IPS-18a (cell line): ENCODE measurements around the gene SEC22C.

Experiments
- H3K27ac ChIP-seq: one replicate; pipeline ENCODE4 v1.5.1; 2013; ENCODE audit warnings: low read length
- H3K27me3 ChIP-seq: one replicate; pipeline ENCODE4 v1.6.1; 2013; ENCODE audit warnings: mild to moderate bottlenecking, low read length; ENCODE audit not compliant: control insufficient read depth, insufficient read depth
- H3K36me3 ChIP-seq: one replicate; pipeline ENCODE4 v1.6.1; 2013; ENCODE audit warnings: low read depth, low read length; ENCODE audit not compliant: control insufficient read depth
- H3K4me1 ChIP-seq: one replicate; pipeline ENCODE4 v1.6.1; 2013; ENCODE audit warnings: low read depth, low read length; ENCODE audit not compliant: control insufficient read depth
- H3K4me3 ChIP-seq: one replicate; pipeline ENCODE4 v1.5.1; 2013; ENCODE audit warnings: low read length
- H3K9ac ChIP-seq: one replicate; pipeline ENCODE4 v1.6.1; 2013; ENCODE audit warnings: mild to moderate bottlenecking, low read length, moderate library complexity
- H3K9me3 ChIP-seq: one replicate; pipeline ENCODE4 v1.6.1; 2013; ENCODE audit warnings: low read depth, low read length; ENCODE audit not compliant: control insufficient read depth

The SEC22C gene

DNA sequence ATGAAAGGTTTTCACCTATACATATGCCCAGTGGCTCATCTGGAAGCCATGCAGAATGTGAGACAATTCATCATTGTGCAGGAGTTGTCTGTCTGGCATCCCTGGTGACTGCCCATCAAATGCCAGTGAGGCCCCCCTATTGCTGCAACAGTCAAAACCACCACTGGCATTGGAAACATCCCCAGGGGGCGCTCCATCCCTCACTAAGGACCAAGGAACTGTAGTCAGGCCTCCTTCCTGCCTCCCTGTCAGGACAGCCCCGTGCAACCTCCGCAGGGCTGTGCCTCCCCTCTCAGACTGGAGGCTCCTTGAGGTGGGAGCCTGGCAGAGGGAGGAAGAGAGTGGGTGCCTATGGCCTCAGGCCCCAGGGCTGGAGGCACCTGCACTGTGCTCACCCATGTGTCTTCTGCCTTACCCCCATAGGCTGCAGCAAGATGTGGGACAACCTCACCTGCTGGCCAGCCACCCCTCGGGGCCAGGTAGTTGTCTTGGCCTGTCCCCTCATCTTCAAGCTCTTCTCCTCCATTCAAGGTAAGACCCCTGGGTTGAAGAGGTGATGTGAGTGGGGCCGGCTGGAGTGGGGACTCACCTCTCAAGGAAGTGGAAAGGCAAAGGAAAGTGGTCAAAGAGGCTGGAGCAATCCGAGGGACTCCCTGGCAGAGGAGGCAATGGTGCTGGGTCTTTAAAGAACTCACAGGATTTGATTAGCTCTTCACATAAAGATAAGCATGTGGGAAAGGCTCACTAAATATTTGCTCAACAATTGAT, 62.8 kb downstream of the SEC22C start:
- H3K27ac ChIP-seq: no peak overlapping the region
- H3K4me3 ChIP-seq: no peak overlapping the region
- H3K9ac ChIP-seq: no peak overlapping the region
- no peaks in the 10 kb centered on the region for H3K36me3 ChIP-seq
- H3K9me3 ChIP-seq: no peaks in the 10 kb centered on the region
- H3K4me1 ChIP-seq: no peaks in the 10 kb centered on the region
- no peaks in the 10 kb centered on the region for H3K27me3 ChIP-seq

DNA sequence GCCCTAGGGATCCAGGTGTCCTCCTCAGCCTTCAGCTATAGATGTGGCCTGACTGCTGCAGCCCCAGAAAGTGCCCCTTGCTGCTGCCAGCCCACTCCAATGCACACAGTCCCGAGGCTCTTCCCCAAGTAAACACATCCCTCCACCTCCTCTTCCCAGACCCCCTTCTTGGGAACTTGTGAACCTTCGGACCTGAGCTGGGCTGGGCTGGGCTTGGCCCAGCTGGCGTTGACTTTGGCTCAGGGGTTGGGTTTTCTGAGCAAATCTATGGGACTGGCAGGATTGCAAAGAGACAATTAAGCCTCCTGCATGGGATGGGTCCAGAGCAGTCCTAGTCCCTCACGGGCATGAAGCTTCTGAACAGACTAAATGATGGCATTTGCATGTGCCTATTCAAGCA, 64.7 kb downstream of the SEC22C start:
- H3K4me1 ChIP-seq: no peaks in the 10 kb centered on the region
- no peaks in the 10 kb centered on the region for H3K36me3 ChIP-seq
- H3K27me3 ChIP-seq: no peaks in the 10 kb centered on the region
- H3K9me3 ChIP-seq: no peaks in the 10 kb centered on the region
- H3K4me3 ChIP-seq: no peak overlapping the region
- no peak overlapping the region for H3K27ac ChIP-seq
- no peak overlapping the region for H3K9ac ChIP-seq

DNA sequence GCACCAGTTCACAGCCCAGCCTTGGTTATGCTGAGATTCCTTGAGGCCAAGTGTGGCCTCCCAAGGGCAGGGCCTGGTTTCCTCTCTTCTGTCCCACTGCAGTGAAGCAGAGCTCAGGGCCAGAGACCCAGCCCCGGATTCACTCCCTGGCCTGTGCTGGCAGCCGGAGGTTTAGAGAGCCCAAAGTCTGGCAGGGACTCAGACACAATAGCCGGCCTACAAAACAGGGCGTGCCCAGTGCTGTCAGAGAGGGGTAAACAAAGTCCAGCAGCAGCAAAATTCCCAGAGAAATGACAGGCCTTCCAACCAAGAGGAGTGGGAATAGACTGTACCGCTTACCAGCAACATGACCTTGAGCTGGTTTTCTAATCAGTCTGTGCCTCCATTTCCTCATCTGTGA, 65.3 kb downstream of the SEC22C start:
- Histone ChIP-seq H3K4me3 (no peak overlapping the region), H3K27ac (no peak overlapping the region), H3K36me3 (no peaks in the 10 kb centered on the region), H3K9ac (no peak overlapping the region), H3K4me1 (no peaks in the 10 kb centered on the region), H3K9me3 (no peaks in the 10 kb centered on the region), H3K27me3 (no peaks in the 10 kb centered on the region)

DNA sequence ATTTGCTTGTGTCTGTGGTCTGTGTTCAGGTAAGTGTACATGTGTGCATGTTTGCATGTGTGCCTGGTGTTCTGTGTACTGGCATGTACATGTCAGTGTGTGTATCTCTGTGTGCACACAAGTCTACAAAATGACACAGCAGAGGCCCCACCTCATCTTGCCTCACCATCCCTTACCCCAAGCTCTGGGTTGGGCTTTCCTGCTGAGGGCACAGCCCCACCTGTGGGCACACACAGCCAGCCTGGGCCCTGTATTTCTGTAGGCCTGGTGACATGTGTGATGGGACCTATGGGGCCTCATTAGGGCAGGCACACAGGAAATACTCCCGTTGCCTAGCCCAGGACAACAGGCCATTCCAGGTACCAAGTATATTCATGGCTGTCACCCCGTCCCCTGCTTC, 65.8 kb downstream of the SEC22C start:
- no peaks in the 10 kb centered on the region for H3K36me3 ChIP-seq
- H3K27ac ChIP-seq: no peak overlapping the region

DNA sequence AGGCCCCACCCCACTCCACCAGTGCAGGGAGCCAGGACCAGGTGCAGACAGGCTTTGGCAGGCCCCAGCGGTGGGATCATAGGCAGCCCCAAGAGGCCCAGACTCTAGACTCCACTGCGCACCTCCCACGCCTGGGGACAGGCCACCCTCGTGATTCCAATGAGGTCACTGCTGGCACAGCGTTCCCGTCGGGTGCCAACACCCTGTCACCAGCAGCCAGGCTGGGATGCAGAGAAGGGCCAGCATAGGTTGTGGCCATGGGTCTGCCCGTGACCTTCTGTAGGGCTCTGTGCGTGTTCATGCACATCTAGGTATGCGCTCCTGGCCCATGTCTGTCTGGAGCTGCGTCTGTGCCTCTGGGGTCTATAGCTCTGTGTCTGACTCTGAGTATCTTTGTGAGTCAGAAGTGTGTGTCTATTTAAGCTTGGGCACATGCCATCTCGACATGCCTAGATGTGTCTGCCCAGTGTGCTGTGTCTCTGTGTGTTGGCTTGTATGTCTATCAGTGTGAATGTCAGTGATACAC, 66.3 kb downstream of the SEC22C start:
- H3K27ac ChIP-seq: no peak overlapping the region
- no peak overlapping the region for H3K4me3 ChIP-seq
- no peaks in the 10 kb centered on the region for H3K4me1 ChIP-seq

More for the DNA sequence above, 65.8 kb downstream of the SEC22C start:
- Histone ChIP-seq H3K9me3 (no peaks in the 10 kb centered on the region), H3K27me3 (no peaks in the 10 kb centered on the region), H3K4me3 (no peak overlapping the region), H3K4me1 (no peaks in the 10 kb centered on the region), H3K9ac (no peak overlapping the region)

DNA sequence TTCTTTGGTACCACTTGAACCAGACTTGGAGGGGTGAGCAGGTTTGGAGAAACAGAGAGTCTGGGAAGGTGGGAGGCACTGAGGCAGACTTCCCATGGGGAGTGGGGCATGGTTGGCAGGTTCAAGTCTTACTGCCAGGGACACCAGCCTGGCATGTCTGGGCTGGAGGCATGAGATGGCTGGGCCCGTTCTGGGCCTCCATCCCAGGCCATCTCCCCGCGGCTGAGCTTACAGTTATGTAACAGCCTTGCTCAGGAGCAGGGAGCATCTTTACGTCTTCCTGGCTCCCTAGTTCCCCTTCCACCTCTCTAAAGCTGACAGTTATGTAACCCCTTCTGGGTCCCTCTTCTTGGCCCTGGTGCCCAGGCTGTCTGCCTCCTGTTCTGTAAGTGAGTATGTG, 66.9 kb downstream of the SEC22C start:
- Histone ChIP-seq H3K4me3 (no peak overlapping the region), H3K9ac (no peak overlapping the region), H3K9me3 (no peaks in the 10 kb centered on the region), H3K36me3 (no peaks in the 10 kb centered on the region), H3K27ac (no peak overlapping the region), H3K27me3 (no peaks in the 10 kb centered on the region), H3K4me1 (no peaks in the 10 kb centered on the region)

More for the DNA sequence above, 66.3 kb downstream of the SEC22C start:
- no peaks in the 10 kb centered on the region for H3K9me3 ChIP-seq
- H3K27me3 ChIP-seq: no peaks in the 10 kb centered on the region
- no peaks in the 10 kb centered on the region for H3K36me3 ChIP-seq
- no peak overlapping the region for H3K9ac ChIP-seq

DNA sequence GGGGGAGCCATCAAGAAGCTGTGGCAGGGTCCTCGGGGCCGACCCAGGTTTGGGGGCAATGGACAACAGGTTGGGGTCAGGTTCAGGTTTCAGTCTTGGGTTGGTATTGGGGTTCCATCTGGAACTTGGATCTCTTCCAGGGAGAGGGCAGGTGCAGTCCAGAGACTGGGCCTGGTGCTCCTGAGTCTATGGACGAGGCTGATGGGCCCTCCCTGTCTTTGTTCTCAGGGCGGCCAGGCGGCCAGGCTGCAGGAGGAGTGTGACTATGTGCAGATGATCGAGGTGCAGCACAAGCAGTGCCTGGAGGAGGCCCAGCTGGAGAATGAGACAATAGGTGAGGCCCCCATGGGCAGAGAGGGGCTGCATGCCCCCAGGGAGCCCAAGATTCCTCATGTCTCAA, 68.2 kb downstream of the SEC22C start:
- H3K9me3 ChIP-seq: no peaks in the 10 kb centered on the region
- no peak overlapping the region for H3K27ac ChIP-seq
- no peaks in the 10 kb centered on the region for H3K4me1 ChIP-seq
- no peak overlapping the region for H3K9ac ChIP-seq
- no peaks in the 10 kb centered on the region for H3K36me3 ChIP-seq
- H3K4me3 ChIP-seq: no peak overlapping the region
- H3K27me3 ChIP-seq: no peaks in the 10 kb centered on the region

DNA sequence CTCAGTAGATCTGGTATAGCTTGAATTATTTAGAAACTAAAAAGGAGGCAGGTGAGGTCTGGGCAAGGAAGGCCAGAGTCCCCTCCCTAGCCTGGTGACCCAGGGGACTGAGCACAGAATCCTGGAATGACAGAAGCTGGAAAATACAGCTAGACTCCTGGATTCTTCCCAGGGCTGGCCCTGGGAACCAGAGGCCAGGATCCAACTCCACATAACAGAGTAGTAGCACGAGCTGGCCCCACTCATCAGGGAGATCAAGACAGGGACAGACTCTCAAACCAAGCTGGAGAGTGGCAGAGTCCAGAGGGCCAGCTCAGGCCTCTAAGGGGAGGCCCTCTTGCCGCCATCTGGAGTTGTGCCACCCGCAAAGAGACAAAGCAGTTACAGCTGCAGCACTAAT, 68.6 kb downstream of the SEC22C start:
- H3K36me3 ChIP-seq: no peaks in the 10 kb centered on the region
- H3K4me3 ChIP-seq: no peak overlapping the region
- H3K9ac ChIP-seq: no peak overlapping the region
- no peaks in the 10 kb centered on the region for H3K9me3 ChIP-seq
- H3K27me3 ChIP-seq: no peaks in the 10 kb centered on the region
- no peaks in the 10 kb centered on the region for H3K4me1 ChIP-seq
- no peak overlapping the region for H3K27ac ChIP-seq

DNA sequence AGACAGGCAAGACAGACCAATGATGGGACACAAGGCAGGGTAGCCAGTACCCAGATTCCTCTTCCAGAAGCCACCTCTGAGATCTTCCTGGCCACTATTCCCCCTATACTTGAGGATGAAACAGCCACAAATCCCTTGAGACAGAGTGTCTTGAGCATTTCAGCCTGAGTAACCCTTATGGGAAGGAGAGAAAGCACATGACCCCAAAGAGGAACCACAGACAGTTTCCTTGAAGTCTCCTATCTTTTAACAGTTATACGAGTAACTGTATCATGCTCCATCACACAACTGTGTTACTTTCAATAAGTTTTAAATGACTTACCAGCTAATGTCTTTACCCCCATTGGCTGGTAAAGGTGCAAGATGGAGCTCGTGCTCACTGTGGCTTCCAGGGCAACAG, 70.0 kb downstream of the SEC22C start:
- no peak overlapping the region for H3K4me3 ChIP-seq
- H3K9ac ChIP-seq: no peak overlapping the region
- no peaks in the 10 kb centered on the region for H3K27me3 ChIP-seq
- peaks cover 6% of the 10 kb centered on the region for H3K4me1 ChIP-seq
- H3K36me3 ChIP-seq: no peaks in the 10 kb centered on the region
- H3K27ac ChIP-seq: no peak overlapping the region
- H3K9me3 ChIP-seq: no peaks in the 10 kb centered on the region

DNA sequence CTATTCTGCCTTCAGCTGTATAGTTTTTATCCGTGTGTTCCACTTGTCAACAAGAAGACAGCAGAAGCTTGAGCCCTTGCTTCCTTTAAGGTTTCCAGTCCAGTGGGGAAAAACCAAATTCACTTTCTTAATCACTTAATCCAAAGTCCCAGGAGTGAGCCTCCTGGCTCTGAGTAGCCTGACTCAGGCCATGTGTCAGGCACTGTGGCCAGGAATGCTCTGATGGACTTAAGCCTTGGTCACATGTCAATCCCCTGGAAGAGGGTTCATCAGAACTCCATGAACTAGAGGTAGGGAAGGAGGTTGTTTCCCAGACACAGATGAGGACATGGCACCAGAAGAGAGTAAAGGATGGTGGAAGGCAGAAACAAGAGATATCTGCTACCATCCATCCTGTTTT, 70.6 kb downstream of the SEC22C start:
- H3K36me3 ChIP-seq: no peaks in the 10 kb centered on the region
- H3K27ac ChIP-seq: no peak overlapping the region
- H3K9ac ChIP-seq: no peak overlapping the region
- no peak overlapping the region for H3K4me3 ChIP-seq
- peaks cover 6% of the 10 kb centered on the region for H3K4me1 ChIP-seq
- H3K9me3 ChIP-seq: no peaks in the 10 kb centered on the region
- H3K27me3 ChIP-seq: no peaks in the 10 kb centered on the region

DNA sequence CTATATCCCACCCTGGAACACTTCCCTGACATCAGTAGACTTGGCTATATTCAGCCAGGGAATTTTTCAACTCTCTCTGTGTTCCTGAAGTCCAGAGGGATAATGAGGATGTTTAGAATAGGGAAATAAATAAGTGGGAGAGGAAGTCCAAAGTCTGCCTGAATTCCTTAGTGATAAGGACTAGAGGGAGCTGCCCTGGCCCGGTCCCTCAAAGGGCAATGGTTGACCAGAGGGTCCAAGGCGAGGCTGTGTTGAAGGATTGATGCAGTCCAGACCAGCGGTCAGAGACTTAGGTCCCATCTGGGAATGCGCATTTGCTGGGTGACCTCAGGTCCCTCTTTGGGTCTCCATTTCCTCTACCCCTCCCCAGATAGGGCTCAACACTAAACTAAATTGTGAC, 71.4 kb downstream of the SEC22C start:
- Histone ChIP-seq H3K9ac (no peak overlapping the region), H3K27ac (no peak overlapping the region), H3K27me3 (no peaks in the 10 kb centered on the region), H3K4me3 (no peak overlapping the region), H3K4me1 (peaks cover 6% of the 10 kb centered on the region), H3K36me3 (no peaks in the 10 kb centered on the region), H3K9me3 (no peaks in the 10 kb centered on the region)

DNA sequence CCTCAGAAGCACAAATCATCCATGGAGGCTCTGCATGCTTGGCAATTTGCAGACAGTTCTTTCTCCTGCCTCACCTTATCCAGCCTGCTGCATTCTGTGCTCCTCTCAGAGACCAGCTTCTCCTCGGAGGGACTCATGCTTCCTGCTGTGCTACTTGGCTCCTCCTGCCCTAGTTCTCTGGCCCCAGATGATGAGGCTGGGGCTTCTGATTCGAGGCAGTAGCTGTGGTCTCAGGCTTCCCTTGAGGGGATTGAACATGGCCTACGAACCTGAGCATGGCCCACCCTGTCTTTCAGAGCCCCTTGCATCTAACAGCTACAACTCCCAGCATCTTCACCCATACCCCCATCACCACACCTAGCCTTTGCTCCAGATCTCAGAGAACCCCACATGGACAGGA, 72.7 kb downstream of the SEC22C start:
- Histone ChIP-seq H3K27ac (no peak overlapping the region), H3K4me3 (no peak overlapping the region), H3K4me1 (peaks cover 6% of the 10 kb centered on the region), H3K9me3 (no peaks in the 10 kb centered on the region), H3K27me3 (no peaks in the 10 kb centered on the region), H3K9ac (no peak overlapping the region), H3K36me3 (no peaks in the 10 kb centered on the region)
